NK-92 (cell line): ENCODE data around the gene ZNF664.

Source experiments
- DNase-seq: peaks from one replicate; lab custom pipeline; 2025; ENCODE audit not compliant: unreplicated experiment; lab: John Stamatoyannopoulos, UW

ZNF664 gene

GRCh38 chr12:123972457-123973401 is at the start of gene ZNF664, which contains the start of gene CCDC92:
Gene ZNF664, plus strand, starts transcription at chr12:123973215. Its CDS starts 38,930 bp downstream, at chr12:124012145.
Gene CCDC92, minus strand, starts transcription at chr12:123972831. Its CDS starts 28,526 bp downstream, at chr12:123944305.
- peak; percentile 30 for DNase-seq

GRCh38 chr12:123923927-123924326 is 49.1 kb upstream of the ZNF664 start:
- no peak for DNase-seq

GRCh38 chr12:123924539-123924938 is 48.5 kb upstream of the ZNF664 start:
- DNase-seq: no peak

GRCh38 chr12:123928274-123928865 is 44.6 kb upstream of the ZNF664 start:
- no peak for DNase-seq

GRCh38 chr12:123928897-123929296 is 44.1 kb upstream of the ZNF664 start:
- no peak for DNase-seq

DNA sequence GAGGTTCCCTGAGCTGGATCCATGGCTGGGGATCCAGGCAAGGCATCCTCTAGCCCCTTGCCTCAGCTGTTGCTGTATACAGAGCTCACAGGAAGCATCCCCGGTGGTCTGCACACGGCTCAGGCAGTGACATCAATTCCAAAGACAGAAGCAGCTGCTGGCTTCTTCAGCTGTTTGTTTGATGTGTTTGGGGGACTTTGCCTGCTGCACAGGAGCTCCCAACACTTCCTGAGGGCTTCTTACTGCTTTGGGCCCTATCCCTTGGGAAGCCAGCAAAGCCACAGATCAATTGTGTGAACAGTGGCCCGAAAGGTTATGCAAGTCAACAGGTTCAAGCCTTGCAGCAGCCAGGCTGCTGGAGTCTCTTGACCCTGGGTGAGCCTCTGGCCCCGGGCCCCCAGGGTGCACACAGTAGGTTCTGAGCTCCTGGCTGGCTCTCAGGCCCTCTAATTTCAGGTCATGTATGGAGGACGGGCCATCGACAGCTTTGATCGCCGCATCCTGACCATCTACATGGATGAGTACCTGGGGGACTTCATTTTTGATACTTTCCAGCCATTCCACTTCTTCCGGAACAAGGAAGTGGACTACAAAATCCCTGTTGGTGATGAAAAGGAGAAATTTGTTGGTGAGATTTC is 43.0 kb upstream of the ZNF664 start:
- DNase-seq: no peak

DNA sequence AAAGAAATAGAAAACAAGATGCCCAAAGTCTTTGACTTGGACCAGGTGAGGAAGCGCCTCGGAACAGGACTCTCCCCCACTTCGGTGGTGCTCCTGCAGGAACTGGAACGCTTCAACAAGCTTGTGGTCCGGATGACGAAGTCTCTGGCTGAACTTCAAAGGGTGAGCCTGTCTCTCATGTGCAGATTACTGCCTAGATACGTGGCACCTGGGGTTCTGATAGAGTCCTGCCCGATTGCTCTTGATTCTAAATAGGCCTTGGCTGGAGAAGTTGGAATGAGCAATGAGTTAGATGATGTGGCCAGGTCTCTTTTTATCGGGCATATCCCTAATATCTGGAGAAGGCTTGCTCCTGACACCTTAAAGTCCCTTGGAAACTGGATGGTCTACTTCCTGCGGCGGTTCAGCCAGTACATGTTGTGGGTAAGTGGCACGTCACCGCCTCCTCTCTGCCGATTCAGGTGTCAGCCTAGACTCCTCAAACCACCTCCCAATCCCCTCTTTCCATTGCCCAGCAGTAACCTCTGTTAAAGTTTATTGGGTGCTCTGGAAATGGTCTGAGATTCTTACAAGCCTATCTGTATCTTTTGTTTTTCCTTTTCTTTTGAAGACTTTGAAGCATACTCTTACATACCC is 41.2 kb upstream of the ZNF664 start:
- DNase-seq: no peak

- no peak for DNase-seq
Observed at GRCh38 chr12:123933214-123933613, 39.8 kb upstream of the ZNF664 start.

DNA sequence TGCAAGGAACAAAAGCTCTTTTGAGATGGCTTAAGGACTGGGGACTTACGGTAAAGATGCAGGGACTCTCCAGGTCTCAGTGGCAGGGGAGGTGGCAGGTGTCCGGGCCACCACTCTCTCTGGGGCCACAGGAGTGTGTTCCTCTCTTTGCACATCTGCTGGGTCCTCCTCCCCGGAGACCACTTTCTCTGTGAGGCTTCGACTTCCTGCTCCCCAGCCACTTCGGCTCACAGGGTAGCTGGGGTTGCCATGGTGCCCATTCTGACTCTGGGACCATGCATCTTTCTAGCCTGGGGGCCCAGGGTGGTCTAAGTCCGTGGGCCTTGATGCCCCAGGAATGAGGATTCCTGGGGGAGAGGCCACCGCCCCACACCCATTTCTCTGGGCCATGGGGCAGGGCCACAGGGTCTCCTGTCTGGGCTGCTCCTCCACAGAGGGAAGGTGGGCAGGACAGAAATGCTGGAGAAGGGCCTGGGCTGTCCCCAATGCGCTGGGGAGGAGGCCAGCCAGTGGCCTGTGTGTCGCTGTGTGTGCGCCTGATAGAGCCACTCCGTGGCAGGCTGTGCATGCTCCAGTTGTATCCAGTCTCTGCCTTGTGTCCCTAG is 38.9 kb upstream of the ZNF664 start:
- no peak for DNase-seq

- no peak for DNase-seq
Observed at GRCh38 chr12:123934829-123935228, 38.2 kb upstream of the ZNF664 start.

- no peak for DNase-seq
Observed at GRCh38 chr12:123935956-123936355, 37.1 kb upstream of the ZNF664 start.

DNA sequence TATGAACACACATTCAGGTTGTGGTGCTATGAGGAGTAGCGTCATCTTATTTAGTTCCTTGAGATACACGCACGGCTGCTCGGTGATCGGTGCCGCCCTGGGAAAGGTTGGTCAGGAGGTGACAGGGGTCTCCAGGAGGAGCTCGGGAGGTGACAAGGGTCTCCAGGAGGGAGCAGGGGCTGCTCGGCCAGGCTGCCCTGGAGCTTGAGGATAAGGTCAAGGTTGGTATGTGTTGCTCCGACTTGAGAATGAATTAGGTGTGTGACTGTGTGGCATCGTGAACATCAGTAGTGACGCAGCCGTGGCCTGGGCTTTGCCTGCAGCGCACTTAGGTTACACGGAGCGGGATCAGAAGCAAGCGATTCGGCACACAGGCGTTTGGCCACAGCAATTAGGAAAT is 36.5 kb upstream of the ZNF664 start:
- no peak for DNase-seq

GRCh38 chr12:123936956-123937706 is 35.9 kb upstream of the ZNF664 start:
- no peak for DNase-seq

- DNase-seq: no peak
Observed at GRCh38 chr12:123937707-123938591, 35.1 kb upstream of the ZNF664 start.

GRCh38 chr12:123938679-123939480 is 34.1 kb upstream of the ZNF664 start:
- no peak for DNase-seq

DNA sequence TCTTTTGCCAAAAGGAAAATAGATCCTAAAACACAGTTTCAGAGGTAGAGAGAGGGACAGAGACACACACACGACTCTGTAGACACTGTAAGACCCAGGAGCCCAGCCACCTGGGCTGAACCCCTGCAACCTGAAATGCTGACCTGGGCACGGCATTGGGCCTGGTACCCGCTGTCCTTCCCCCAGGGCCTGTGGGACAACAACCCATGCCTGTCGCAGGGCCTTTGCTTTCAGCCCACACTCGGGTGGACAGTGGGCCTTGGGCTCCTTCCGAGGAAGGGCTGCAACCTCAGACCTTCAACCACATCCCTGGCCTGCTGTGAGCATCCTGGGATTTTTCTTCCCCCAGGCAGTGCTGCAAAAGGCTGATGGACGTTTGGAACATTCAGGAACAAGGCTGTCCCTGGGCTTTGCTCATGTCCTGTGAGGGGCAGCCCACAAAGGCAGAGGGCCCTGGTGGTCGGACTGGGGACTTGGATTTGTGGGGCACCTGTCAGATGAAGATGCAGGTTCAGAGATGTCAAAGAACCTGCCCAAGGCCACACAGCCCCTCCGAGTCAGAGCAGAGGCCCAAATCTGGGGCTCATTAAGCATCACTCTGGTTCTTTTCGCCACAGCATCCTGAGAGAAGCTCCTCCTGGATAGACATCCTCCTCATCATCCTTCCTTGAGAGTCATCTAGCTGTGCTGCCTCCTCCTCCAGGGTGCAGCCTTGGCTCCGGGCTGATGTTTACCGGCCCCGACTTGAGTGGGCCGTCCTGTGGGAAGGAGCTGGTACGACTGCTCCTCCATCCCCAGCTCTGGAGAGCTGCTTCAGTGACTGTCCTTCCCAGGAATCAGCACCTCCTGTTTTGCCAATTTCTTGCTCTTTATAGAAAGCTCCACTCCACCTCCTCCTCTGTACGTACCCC is 33.0 kb upstream of the ZNF664 start:
- DNase-seq: no peak

GRCh38 chr12:123940627-123940966 is 32.4 kb upstream of the ZNF664 start:
- DNase-seq: no peak
